Breast epithelium (tissue), 4 donors: ENCODE results near the gene SLC17A5. TPM values are rescaled to one million over a fixed set of nuclear protein-coding genes. Genes with fewer than 3 reads are reported as not detected.

Experiments
- DNase-seq, 2 donors: peaks; one replicate each; pipeline ENCODE4 v3.0.0-alpha.2; 2019; ENCODE audit warnings: low spot score in 2 of 2
- H3K27ac ChIP-seq, 2 donors: fragments of 200-600 bp; sonication (generic) in 1 of 2; one replicate each; pipeline ENCODE4 v1.5.1; 2016 to 2019; ENCODE audit warnings: mild to moderate bottlenecking in 1 of 2
- H3K27me3 ChIP-seq, 2 donors: fragments of 200-600 bp; sonication (generic) in 1 of 2; one replicate each; pipeline versions ENCODE4 v1.5.1 to v1.6.0; 2017 to 2019; ENCODE audit warnings: control low read depth in 1 of 2, mild to moderate bottlenecking in 1 of 2
- H3K36me3 ChIP-seq: fragments of 200-600 bp; one replicate; pipeline ENCODE4 v1.5.1; 2019
- H3K4me1 ChIP-seq, 2 donors: fragments of 200-600 bp; sonication (generic); one replicate each; pipeline ENCODE4 v1.5.1; 2016 to 2019; ENCODE audit warnings: control low read depth in 1 of 2
- H3K4me3 ChIP-seq, 3 donors: fragments of 200-600 bp; sonication (generic); 1 replicate in 2 of 3; 2 replicates in 1 of 3; pipeline ENCODE4 v1.5.1; 2016 to 2019; ENCODE audit warnings: mild to moderate bottlenecking in 3 of 3, moderate library complexity in 2 of 3
- H3K9me3 ChIP-seq, 2 donors: fragments of 200-600 bp; sonication (generic) in 1 of 2; one replicate each; pipeline ENCODE4 v1.5.1; 2016 to 2019; ENCODE audit warnings: control low read depth in 1 of 2
- CTCF ChIP-seq, 3 donors: fragments of 450-650 bp; IDR thresholded peaks; one replicate each; pipeline ENCODE4 v1.5.1; 2016 to 2017; ENCODE audit warnings: antibody characterized with exemption in 3 of 3, mild to moderate bottlenecking in 3 of 3, moderate library complexity in 3 of 3
- POLR2A ChIP-seq: fragments of 450-650 bp; IDR thresholded peaks from one replicate; pipeline ENCODE4 v1.6.1; 2016; ENCODE audit warnings: antibody characterized with exemption, mild to moderate bottlenecking, moderate library complexity
- POLR2AphosphoS5 ChIP-seq, 3 donors: sonication (generic); formaldehyde crosslinking; IDR thresholded peaks; one replicate each; pipeline ENCODE4 v1.6.1; 2017; ENCODE audit warnings: antibody characterized with exemption in 3 of 3
- intact Hi-C: fragments of 100-400 bp; cut with DNase I; formaldehyde crosslinking; loops from one replicate; pipeline ENCODE4 v1.15.1; 2023; ENCODE audit warnings: low total_unique reads
- total RNA-seq, 3 donors: library from RNA; depleted of rRNA; stranded (reverse); fragments of >200 nt; gene quantifications; one replicate each; pipeline ENCODE4 v1.1.0, GENCODE V29; 2016

Gene SLC17A5
- total RNA-seq, 3 donors from 2014 or later = 28.8 to 35.1 (median 35.0) TPM

- DNase-seq = no peak
- no peaks in the 10 kb centered on the region for H3K27me3 ChIP-seq
- no peaks in the 10 kb centered on the region for H3K9me3 ChIP-seq
- intact Hi-C loops = no loop called here
- no peaks in the 10 kb centered on the region for H3K36me3 ChIP-seq
- no peaks in the 10 kb centered on the region for H3K4me1 ChIP-seq
- no peak overlapping the region for H3K27ac ChIP-seq
- H3K4me3 ChIP-seq = no peak overlapping the region
- TF ChIP-seq POLR2AphosphoS5 (IDR thresholded peaks at IDR 0.05) (no peak), CTCF (IDR thresholded peaks at IDR 0.05) (no peak), POLR2A (no peak)
These were observed 13.5 kb downstream of the SLC17A5 start for GRCh38 chr6:73640179-73640750.

GRCh38 chr6:73639040-73639439, 14.8 kb downstream of the SLC17A5 start:
- no peak for DNase-seq
- H3K4me3 ChIP-seq = no peak overlapping the region
- H3K27ac ChIP-seq = no peak overlapping the region
- H3K36me3 ChIP-seq = no peaks in the 10 kb centered on the region
- no peaks in the 10 kb centered on the region for H3K4me1 ChIP-seq
- H3K9me3 ChIP-seq = no peaks in the 10 kb centered on the region
- no peak for TF ChIP-seq POLR2A
- no peak for TF ChIP-seq POLR2AphosphoS5 (IDR thresholded peaks at IDR 0.05)
- no peak for TF ChIP-seq CTCF (IDR thresholded peaks at IDR 0.05)
- intact Hi-C loops = no loop called here
- H3K27me3 ChIP-seq = no peaks in the 10 kb centered on the region

- Histone ChIP-seq H3K27me3 (no peaks in the 10 kb centered on the region), H3K4me1 (no peaks in the 10 kb centered on the region), H3K36me3 (no peaks in the 10 kb centered on the region), H3K9me3 (no peaks in the 10 kb centered on the region), H3K27ac (no peak overlapping the region), H3K4me3 (no peak overlapping the region)
- intact Hi-C loops = no loop called here
- no peak for TF ChIP-seq POLR2AphosphoS5 (IDR thresholded peaks at IDR 0.05)
- DNase-seq = no peak
These were observed 16.4 kb downstream of the SLC17A5 start for GRCh38 chr6:73637404-73637803.

GRCh38 chr6:73636048-73636447, 17.7 kb downstream of the SLC17A5 start:
- Histone ChIP-seq H3K36me3 (no peaks in the 10 kb centered on the region), H3K4me1 (no peaks in the 10 kb centered on the region), H3K9me3 (no peaks in the 10 kb centered on the region), H3K4me3 (no peak overlapping the region), H3K27ac (peak overlapping the region; percentile 56 to 74), H3K27me3 (no peaks in the 10 kb centered on the region)
- DNase-seq = no peak
- intact Hi-C loops = no loop called here
- TF ChIP-seq POLR2AphosphoS5 (IDR thresholded peaks at IDR 0.05) = no peak
- no peak for TF ChIP-seq CTCF (IDR thresholded peaks at IDR 0.05)
- no peak for TF ChIP-seq POLR2A

GRCh38 chr6:73632346-73632745, 21.4 kb downstream of the SLC17A5 start:
- Histone ChIP-seq H3K27ac (no peak overlapping the region), H3K27me3 (no peaks in the 10 kb centered on the region), H3K4me1 (no peaks in the 10 kb centered on the region), H3K4me3 (no peak overlapping the region), H3K36me3 (no peaks in the 10 kb centered on the region), H3K9me3 (no peaks in the 10 kb centered on the region)
- intact Hi-C loops = no loop called here
- no peak for TF ChIP-seq POLR2AphosphoS5 (IDR thresholded peaks at IDR 0.05)
- TF ChIP-seq POLR2A = no peak
- no peak for TF ChIP-seq CTCF (IDR thresholded peaks at IDR 0.05)
- no peak for DNase-seq

- no peaks in the 10 kb centered on the region for H3K4me1 ChIP-seq
- intact Hi-C loops = no loop called here
- H3K36me3 ChIP-seq = no peaks in the 10 kb centered on the region
These were observed 21.9 kb downstream of the SLC17A5 start for GRCh38 chr6:73631849-73632248.

More at GRCh38 chr6:73631849-73632248, 21.9 kb downstream of the SLC17A5 start:
- Histone ChIP-seq H3K9me3 (no peaks in the 10 kb centered on the region), H3K27ac (no peak overlapping the region), H3K4me3 (no peak overlapping the region), H3K27me3 (no peaks in the 10 kb centered on the region)
- no peak for DNase-seq
- no peak for TF ChIP-seq POLR2AphosphoS5 (IDR thresholded peaks at IDR 0.05)
- TF ChIP-seq CTCF (IDR thresholded peaks at IDR 0.05) = no peak
- no peak for TF ChIP-seq POLR2A
